Spleen (tissue), 11 donors: ENCODE results near the gene CALY. TPM values are rescaled to one million over a fixed set of nuclear protein-coding genes. Genes with fewer than 3 reads are reported as not detected.

ENCODE experiments used
- DNase-seq: peaks from one replicate; pipeline ENCODE4 v3.0.0-alpha.2; 2020
- H3K27ac ChIP-seq, 8 donors: fragments of 200-600 bp; sonication (generic) in 7 of 8; 1 replicate in 4 of 8; 2 replicates in 4 of 8; pipeline versions ENCODE4 v1.5.0 to v1.8.0; 2016 to 2021; ENCODE audit warnings: inconsistent platforms in 4 of 8, mild to moderate bottlenecking in 4 of 8, moderate library complexity in 1 of 8
- H3K27me3 ChIP-seq, 7 donors: fragments of 200-600 bp; sonication (generic) in 6 of 7; replicated peaks in 1 of 7; 1 replicate in 4 of 7; 2 replicates in 3 of 7; pipeline versions ENCODE4 v1.5.0 to v1.8.0; 2016 to 2021; ENCODE audit warnings: inconsistent platforms in 3 of 7, mild to moderate bottlenecking in 1 of 7
- H3K36me3 ChIP-seq, 6 donors: fragments of 200-600 bp; sonication (generic) in 5 of 6; 1 replicate in 4 of 6; 2 replicates in 2 of 6; pipeline versions ENCODE4 v1.5.0 to v1.8.0; 2016 to 2021; ENCODE audit warnings: inconsistent platforms in 2 of 6
- H3K4me1 ChIP-seq, 6 donors: fragments of 200-600 bp; sonication (generic) in 5 of 6; 1 replicate in 3 of 6; 2 replicates in 3 of 6; pipeline versions ENCODE4 v1.5.0 to v1.8.0; 2016 to 2021; ENCODE audit warnings: inconsistent platforms in 3 of 6
- H3K4me3 ChIP-seq, 8 donors: fragments of 200-600 bp; sonication (generic) in 7 of 8; 1 replicate in 4 of 8; 2 replicates in 4 of 8; pipeline versions ENCODE4 v1.5.0 to v1.8.0; 2016 to 2021; ENCODE audit warnings: inconsistent platforms in 4 of 8, mild to moderate bottlenecking in 4 of 8, moderate library complexity in 2 of 8
- H3K9me3 ChIP-seq, 8 donors: fragments of 200-600 bp; sonication (generic) in 7 of 8; 1 replicate in 4 of 8; 2 replicates in 4 of 8; pipeline versions ENCODE4 v1.5.0 to v1.8.0; 2016 to 2021; ENCODE audit warnings: inconsistent platforms in 4 of 8
- CTCF ChIP-seq, 11 experiments: fragments of 200-600 bp in 7 of 11; fragments of 450-650 bp in 4 of 11; sonication (generic) in 4 of 11; IDR thresholded peaks in 8 of 11; conservative IDR thresholded peaks in 3 of 11; 1 replicate in 7 of 11; 2 replicates in 4 of 11; pipeline versions ENCODE4 v1.4.0 to v1.8.0; 2016 to 2021; ENCODE audit warnings: antibody characterized with exemption in 11 of 11, inconsistent platforms in 4 of 11, mild to moderate bottlenecking in 1 of 11
- POLR2A ChIP-seq, 3 donors: fragments of 450-650 bp; IDR thresholded peaks; one replicate each; pipeline ENCODE4 v1.5.1; 2017; ENCODE audit warnings: antibody characterized with exemption in 3 of 3, mild to moderate bottlenecking in 1 of 3
- POLR2AphosphoS5 ChIP-seq, 3 donors: sonication (generic); formaldehyde crosslinking; IDR thresholded peaks; one replicate each; pipeline ENCODE4 v1.5.1; 2017; ENCODE audit warnings: antibody characterized with exemption in 3 of 3
- WGBS, 5 donors: extraction: QIAGEN DNeasy Blood & Tissue Kit in 3 of 5; methylation state at CpG; one replicate each; pipeline versions ENCODE4 v1.1.5 to v1.1.7; 2013 to 2018; 5-methylcytosine and 5-hydroxymethylcytosine counted together
- intact Hi-C: fragments of 100-400 bp; cut with DNase I; formaldehyde crosslinking; loops from one replicate; pipeline ENCODE4 v1.15.0; 2023; ENCODE audit warnings: low total_unique reads
- polyA plus RNA-seq, 3 donors: library from polyadenylated mRNA; stranded (reverse); fragments of 200-250 nt; gene quantifications; one replicate each; pipeline ENCODE4 v1.2.1, GENCODE V29; 2013
- total RNA-seq, 7 donors: library from RNA; depleted of rRNA in 3 of 7; stranded (reverse); fragments of >200 nt in 3 of 7; fragmentation: NEBNext Ultra II Directional in 4 of 7; extraction: Animal tissue kit (Norgen Biotek cat#: 25700) in 4 of 7; gene quantifications; one replicate each; pipeline versions ENCODE4 v1.1.0 to v1.2.1, GENCODE V29; 2016 to 2021
- donor health status: healthy with polysubstance abuse.
- donor health status: DM: no; HTN: no; CAD: no; lungs with moderate emphysema.
- donor health status: DM: no; HTN: no; CAD: no.
- donor health status: Bipolar disorder and iron deficiency.
- donor health status: healthy.
- donor health status: DM: no; HTN: no; CAD: no.
- donor health status: DM: yes; HTN: yes; CAD: no.

Gene CALY
- total and polyA plus RNA-seq, 10 donors: 0.04 to 3.4 (median 0.34) TPM; not detected in 1

GRCh38 chr10:133285217-133285616, 51.5 kb downstream of the CALY start:
- intact Hi-C loops: no loop called here
- H3K36me3 ChIP-seq: peaks cover 0 to 100% (median 93%) of the 10 kb centered on the region in 6 donors
- TF ChIP-seq POLR2A (IDR thresholded peaks at IDR 0.05): no peak
- no peak for TF ChIP-seq CTCF (IDR thresholded peaks at IDR 0.05 in 8 of 11, conservative IDR thresholded peaks at IDR 0.05 in 3 of 11)
- TF ChIP-seq POLR2AphosphoS5 (IDR thresholded peaks at IDR 0.05): no peak
- H3K9me3 ChIP-seq: no peaks in the 10 kb centered on the region
- WGBS, 5 donors: 93 to 98% (median 96%) methylated on average over 29 to 36 of the region's 36 CpGs
- no peaks in the 10 kb centered on the region for H3K27me3 ChIP-seq
- H3K4me1 ChIP-seq: peaks cover 0 to 8% (median under 1%) of the 10 kb centered on the region in 6 donors
- no peak overlapping the region for H3K4me3 ChIP-seq
- DNase-seq: no peak
- H3K27ac ChIP-seq: no peak overlapping the region

GRCh38 chr10:133283931-133284330, 52.8 kb downstream of the CALY start:
- intact Hi-C loops: no loop called here
- peaks cover 4 to 21% (median 14%) of the 10 kb centered on the region in 6 donors for H3K4me1 ChIP-seq
- H3K4me3 ChIP-seq: no peak overlapping the region
- TF ChIP-seq POLR2AphosphoS5 (IDR thresholded peaks at IDR 0.05) (peak in 2 of 3 donors; percentile 6 to 39), CTCF (IDR thresholded peaks at IDR 0.05 in 8 of 11, conservative IDR thresholded peaks at IDR 0.05 in 3 of 11) (no peak)
- H3K9me3 ChIP-seq: no peaks in the 10 kb centered on the region
- peaks cover 2 to 100% (median 83%) of the 10 kb centered on the region in 6 donors for H3K36me3 ChIP-seq
- 92 to 99% (median 96%) methylated on average over 19 to 24 of the region's 24 CpGs for WGBS, 5 donors
- DNase-seq: no peak
- H3K27me3 ChIP-seq: no peaks in the 10 kb centered on the region
- H3K27ac ChIP-seq: no peak overlapping the region

GRCh38 chr10:133282846-133283390, 53.8 kb downstream of the CALY start:
- H3K27me3 ChIP-seq: no peaks in the 10 kb centered on the region
- no peak overlapping the region for H3K4me3 ChIP-seq
- H3K27ac ChIP-seq: no peak overlapping the region
- TF ChIP-seq CTCF (IDR thresholded peaks at IDR 0.05 in 8 of 11, conservative IDR thresholded peaks at IDR 0.05 in 3 of 11): no peak
- TF ChIP-seq POLR2A (IDR thresholded peaks at IDR 0.05): no peak
- TF ChIP-seq POLR2AphosphoS5 (IDR thresholded peaks at IDR 0.05): peak in 1 of 3 donors; percentile 39
- intact Hi-C loops: no loop called here
- peaks cover 10 to 31% (median 24%) of the 10 kb centered on the region in 6 donors for H3K4me1 ChIP-seq
- DNase-seq: no peak
- peaks cover 2 to 94% (median 74%) of the 10 kb centered on the region in 6 donors for H3K36me3 ChIP-seq
- 85 to 94% (median 93%) methylated on average over 22 to 24 of the region's 24 CpGs for WGBS, 5 donors
- no peaks in the 10 kb centered on the region for H3K9me3 ChIP-seq

GRCh38 chr10:133281628-133282372, 54.9 kb downstream of the CALY start:
- intact Hi-C loops: no loop called here
- WGBS, 5 donors: 88 to 95% (median 93%) methylated on average over 25 to 38 of the region's 38 CpGs

More at GRCh38 chr10:133281628-133282372, 54.9 kb downstream of the CALY start:
- no peak overlapping the region for H3K27ac ChIP-seq
- peaks cover 0 to 8% (median 0%) of the 10 kb centered on the region in 7 donors for H3K27me3 ChIP-seq
- H3K4me3 ChIP-seq: no peak overlapping the region
- no peak for TF ChIP-seq POLR2AphosphoS5 (IDR thresholded peaks at IDR 0.05)
- peaks cover 13 to 42% (median 35%) of the 10 kb centered on the region in 6 donors for H3K4me1 ChIP-seq
- DNase-seq: peak; percentile 77
- peaks cover 2 to 83% (median 65%) of the 10 kb centered on the region in 6 donors for H3K36me3 ChIP-seq
- no peaks in the 10 kb centered on the region for H3K9me3 ChIP-seq
